ENCODE measurements around the gene CSTA. TPM values are rescaled to one million over a fixed set of nuclear protein-coding genes. Genes with fewer than 3 reads are reported as not detected.

CSTA gene
- total and polyA plus RNA-seq, 2 of the 13 experiments (the other 11 are each of a cell fraction or from before 2014, with no cell fraction given), result 3.9 to 11.0 TPM

DNA sequence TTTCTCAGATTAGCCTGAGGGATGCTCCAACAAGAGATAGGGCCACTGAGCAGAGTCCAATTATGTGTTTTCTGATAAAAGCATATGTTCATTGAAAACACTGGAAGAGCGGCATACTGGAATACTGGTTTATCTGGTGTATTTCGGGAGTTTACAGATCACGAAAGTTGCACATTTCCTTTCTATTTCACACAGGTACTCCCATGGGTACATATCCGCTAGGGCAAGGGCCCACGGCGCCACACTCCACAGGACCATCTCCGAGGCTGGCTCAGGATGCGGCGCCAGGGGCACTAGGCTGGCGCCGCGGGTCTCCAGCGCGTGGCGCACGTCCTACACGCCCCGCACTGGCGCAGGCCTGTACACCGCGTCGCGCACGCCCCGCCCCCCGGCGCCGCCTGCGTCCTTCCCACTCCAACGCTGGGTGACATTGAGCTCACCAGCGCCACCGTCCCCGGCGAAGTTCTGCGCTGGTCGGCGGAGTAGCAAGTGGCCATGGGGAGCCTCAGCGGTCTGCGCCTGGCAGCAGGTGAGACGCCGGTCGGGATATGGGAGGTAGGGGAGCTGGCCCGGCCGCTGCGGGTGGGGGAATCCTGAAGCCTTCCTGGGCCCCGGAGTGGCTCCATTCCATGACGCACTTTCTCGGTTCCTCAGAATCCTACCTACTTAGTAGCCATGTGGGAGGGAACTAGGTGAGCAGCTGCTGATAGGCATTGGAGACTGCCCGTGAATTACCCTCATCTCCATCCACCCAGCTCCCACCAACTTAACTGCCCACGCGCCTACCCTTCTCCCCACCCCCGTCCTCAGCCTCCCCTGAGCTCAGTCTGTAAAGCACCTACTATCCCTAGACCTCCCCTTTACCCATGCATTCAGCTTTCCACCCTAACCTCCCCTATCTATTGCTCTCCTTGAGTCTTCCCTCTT lies 59.0 kb downstream of the CSTA start, which contains the start of gene FAM162A (continued):
- TF ChIP-seq CSRNP2 (CRISPR knock-in tag; conservative IDR thresholded peaks at IDR 0.05; ENCODE audit: low read depth), result no peak
- no peak for TF ChIP-seq ZNF644 (CRISPR knock-in tag; IDR thresholded peaks at IDR 0.05; ENCODE audit: low read depth)
- TF ChIP-seq HMG20A (CRISPR knock-in tag; IDR thresholded peaks at IDR 0.05; ENCODE audit: borderline replicate concordance), result peak; percentile 60; the same call in 1 of the 2 replicates
- TF ChIP-seq MTF2 (CRISPR knock-in tag; IDR thresholded peaks at IDR 0.05; ENCODE audit: borderline replicate concordance), result no peak; the same call in 1 of the 2 replicates
- no peak; the same call in 1 of the 2 replicates for TF ChIP-seq KLF15 (CRISPR knock-in tag; IDR thresholded peaks at IDR 0.05; ENCODE audit: borderline replicate concordance)
- peak; percentile 88 for TF ChIP-seq MED8 (CRISPR knock-in tag; IDR thresholded peaks at IDR 0.05; ENCODE audit: insufficient replicate concordance)
- peak; percentile 61; the same call in 1 of the 2 replicates for TF ChIP-seq CAMTA2 (CRISPR knock-in tag; IDR thresholded peaks at IDR 0.05; ENCODE audit: borderline replicate concordance)
- TF ChIP-seq MEIS1 (CRISPR knock-in tag; IDR thresholded peaks at IDR 0.05; ENCODE audit: borderline replicate concordance), result peak; percentile 91
- TF ChIP-seq ELK4 (CRISPR knock-in tag; IDR thresholded peaks at IDR 0.05; ENCODE audit: borderline replicate concordance), result no peak
- TF ChIP-seq JUN (CRISPR knock-in tag; IDR thresholded peaks at IDR 0.05), result no peak; the same call in 1 of the 2 replicates
- TF ChIP-seq HHEX (CRISPR knock-in tag; IDR thresholded peaks at IDR 0.05), result no peak
- 0 out of 2 replicates have a peak, but pooled peaks have one; percentile 28 for TF ChIP-seq NFKBIZ (CRISPR knock-in tag; IDR thresholded peaks at IDR 0.05)
- no peak for TF ChIP-seq CHCHD3 (CRISPR knock-in tag; IDR thresholded peaks at IDR 0.05)
- TF ChIP-seq ZKSCAN1 (IDR thresholded peaks at IDR 0.05; ENCODE audit: low read length), result 0 out of 2 replicates have a peak, but pooled peaks have one; percentile 13
- TF ChIP-seq, protein P1, sequence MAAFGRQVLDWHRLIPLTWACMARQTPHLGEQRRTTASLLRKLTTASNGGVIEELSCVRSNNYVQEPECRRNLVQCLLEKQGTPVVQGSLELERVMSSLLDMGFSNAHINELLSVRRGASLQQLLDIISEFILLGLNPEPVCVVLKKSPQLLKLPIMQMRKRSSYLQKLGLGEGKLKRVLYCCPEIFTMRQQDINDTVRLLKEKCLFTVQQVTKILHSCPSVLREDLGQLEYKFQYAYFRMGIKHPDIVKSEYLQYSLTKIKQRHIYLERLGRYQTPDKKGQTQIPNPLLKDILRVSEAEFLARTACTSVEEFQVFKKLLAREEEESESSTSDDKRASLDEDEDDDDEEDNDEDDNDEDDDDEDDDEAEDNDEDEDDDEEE (CRISPR knock-in tag; IDR thresholded peaks at IDR 0.05), result peak; percentile 94
- no peak; the same call in 1 of the 2 replicates for TF ChIP-seq JDP2 (CRISPR knock-in tag; IDR thresholded peaks at IDR 0.05; ENCODE audit: borderline replicate concordance)
- TF ChIP-seq RNF2 (conservative IDR thresholded peaks at IDR 0.05; ENCODE audit: low read depth), result 0 out of 2 replicates have a peak, but pooled peaks have one; percentile 51
- TF ChIP-seq, protein P2, sequence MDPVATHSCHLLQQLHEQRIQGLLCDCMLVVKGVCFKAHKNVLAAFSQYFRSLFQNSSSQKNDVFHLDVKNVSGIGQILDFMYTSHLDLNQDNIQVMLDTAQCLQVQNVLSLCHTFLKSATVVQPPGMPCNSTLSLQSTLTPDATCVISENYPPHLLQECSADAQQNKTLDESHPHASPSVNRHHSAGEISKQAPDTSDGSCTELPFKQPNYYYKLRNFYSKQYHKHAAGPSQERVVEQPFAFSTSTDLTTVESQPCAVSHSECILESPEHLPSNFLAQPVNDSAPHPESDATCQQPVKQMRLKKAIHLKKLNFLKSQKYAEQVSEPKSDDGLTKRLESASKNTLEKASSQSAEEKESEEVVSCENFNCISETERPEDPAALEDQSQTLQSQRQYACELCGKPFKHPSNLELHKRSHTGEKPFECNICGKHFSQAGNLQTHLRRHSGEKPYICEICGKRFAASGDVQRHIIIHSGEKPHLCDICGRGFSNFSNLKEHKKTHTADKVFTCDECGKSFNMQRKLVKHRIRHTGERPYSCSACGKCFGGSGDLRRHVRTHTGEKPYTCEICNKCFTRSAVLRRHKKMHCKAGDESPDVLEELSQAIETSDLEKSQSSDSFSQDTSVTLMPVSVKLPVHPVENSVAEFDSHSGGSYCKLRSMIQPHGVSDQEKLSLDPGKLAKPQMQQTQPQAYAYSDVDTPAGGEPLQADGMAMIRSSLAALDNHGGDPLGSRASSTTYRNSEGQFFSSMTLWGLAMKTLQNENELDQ (CRISPR knock-in tag; IDR thresholded peaks at IDR 0.05; ENCODE audit: borderline replicate concordance), result no peak
- TF ChIP-seq ATRX (CRISPR knock-in tag; IDR thresholded peaks at IDR 0.05; ENCODE audit: borderline replicate concordance), result no peak
- TF ChIP-seq CERS6 (CRISPR knock-in tag; IDR thresholded peaks at IDR 0.05), result no peak

Data from HepG2 (cell line).